GM18511 (cell line): ENCODE data around the gene SLC5A11.

Source experiments
- ATAC-seq: cut with Tn5 transposase; IDR thresholded peaks from one replicate; pipeline ENCODE4 v1.9.1; 2021; ENCODE audit warnings: mild to moderate bottlenecking, moderate library complexity; ENCODE audit not compliant: unreplicated experiment

Gene SLC5A11

DNA sequence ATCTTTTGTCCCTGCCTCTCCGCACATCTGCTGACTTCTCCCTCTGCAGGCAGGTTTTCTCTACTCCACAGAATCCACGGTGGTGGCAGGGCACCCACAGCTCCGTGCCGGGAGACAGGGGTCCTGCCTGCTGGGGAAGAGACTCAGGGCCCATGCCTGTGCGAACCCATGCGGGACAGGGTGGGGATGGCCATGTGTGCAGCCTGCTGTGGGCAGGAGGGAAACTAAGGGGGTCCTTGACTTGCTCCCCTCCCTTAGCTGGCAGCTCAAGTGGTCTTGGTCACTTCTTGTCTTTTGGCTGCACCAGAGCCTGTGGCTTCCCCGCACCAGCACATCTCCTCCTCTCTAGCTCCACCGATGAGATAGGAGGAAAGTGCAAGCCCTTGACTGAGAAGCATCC, 69.8 kb downstream of the SLC5A11 start:
- ATAC-seq, result no peak

DNA sequence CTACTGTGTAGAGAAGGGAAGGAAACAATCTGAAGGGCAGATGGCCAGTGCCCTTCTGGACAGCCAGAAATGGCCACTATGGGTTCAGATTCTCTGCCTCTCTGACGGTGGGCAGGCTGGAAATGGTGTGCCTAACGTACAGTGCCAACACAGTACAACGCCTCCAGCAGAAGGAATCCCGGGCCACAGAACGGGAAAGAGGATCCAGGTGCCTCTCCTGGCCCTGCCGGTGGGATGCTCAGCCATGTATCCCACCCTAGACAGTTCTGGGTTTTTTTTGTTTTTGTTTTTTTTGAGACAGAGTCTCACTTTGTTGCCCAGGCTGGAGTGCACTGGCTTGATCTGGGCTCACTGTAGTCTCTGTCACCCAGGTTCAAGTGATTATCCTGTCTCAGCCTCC, 71.5 kb downstream of the SLC5A11 start:
- no peak for ATAC-seq

DNA sequence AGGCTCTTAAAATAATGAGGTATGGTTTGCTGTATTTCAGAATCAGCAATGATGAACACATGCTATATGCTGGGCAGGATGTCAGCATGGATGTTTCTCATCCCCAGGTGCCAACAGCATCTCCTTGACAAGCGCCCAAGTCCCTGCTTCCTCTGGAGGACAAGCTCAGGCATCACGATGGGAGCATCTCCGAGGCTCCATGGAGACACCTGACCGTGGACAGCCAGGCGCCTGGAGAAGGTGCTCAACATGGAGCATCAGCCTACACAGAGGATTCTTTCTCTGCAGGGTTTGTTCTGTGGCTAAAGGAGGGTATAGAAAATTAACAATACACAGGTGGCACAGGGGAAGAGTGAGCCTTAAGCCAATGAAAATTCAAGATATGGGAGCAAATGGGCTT, 72.1 kb downstream of the SLC5A11 start:
- no peak for ATAC-seq

DNA sequence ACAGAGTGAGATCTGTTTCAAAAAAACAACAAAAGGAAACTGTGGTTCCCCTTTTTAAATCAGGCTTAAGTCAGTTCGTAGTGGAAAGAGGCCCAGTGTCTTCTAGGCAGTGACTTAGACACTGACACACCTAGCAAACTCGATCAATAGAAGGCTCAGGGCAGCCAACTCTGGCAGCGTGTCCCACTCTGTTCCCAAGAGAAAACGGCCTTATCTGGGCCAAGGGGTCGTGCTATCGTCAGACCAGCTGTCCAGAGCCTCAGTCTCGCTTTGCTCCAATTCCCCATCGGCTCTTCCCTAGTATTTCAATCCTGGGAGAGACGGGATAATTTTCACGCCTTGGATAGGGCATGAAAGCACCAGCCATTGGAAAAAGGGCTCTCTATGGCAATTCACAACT, 72.9 kb downstream of the SLC5A11 start:
- no peak for ATAC-seq

DNA sequence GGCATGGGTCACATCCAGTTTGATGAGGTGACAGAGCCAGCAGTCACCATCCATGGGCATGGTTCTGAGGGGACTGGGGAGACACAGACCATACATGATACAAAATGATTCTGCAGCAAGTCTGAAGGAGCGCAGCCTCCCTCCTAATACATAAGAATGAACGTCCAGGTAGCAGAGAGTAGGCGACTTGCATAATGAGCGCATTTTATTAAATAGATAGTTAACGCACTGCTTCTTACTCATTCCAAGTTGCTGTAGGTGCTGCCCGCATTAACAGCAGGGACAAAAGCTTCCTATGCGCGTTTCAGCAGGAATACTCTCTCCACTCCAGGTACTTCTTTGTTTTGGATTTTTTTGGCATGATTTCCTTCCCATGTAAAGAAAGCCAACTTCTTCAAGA, 73.8 kb downstream of the SLC5A11 start:
- ATAC-seq, result no peak

DNA sequence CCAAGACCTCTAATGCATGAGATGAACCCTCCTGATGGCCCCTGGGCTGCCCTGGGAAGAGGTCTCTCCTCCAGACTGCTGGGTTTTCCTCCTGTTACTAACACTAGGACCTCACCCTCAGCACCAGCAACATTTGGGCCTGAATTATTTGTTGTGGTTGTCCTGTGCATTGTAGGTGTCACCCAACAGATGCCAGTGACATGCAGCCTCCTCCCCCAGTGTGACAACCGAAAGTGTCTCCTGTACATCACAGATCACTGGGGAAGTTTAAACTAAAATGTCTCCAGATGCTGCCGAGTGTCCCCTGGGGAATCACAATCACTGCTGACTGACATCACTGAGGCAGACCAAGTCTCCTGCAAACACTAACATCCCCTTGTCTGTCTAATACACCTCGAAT, 74.8 kb downstream of the SLC5A11 start:
- no peak for ATAC-seq

DNA sequence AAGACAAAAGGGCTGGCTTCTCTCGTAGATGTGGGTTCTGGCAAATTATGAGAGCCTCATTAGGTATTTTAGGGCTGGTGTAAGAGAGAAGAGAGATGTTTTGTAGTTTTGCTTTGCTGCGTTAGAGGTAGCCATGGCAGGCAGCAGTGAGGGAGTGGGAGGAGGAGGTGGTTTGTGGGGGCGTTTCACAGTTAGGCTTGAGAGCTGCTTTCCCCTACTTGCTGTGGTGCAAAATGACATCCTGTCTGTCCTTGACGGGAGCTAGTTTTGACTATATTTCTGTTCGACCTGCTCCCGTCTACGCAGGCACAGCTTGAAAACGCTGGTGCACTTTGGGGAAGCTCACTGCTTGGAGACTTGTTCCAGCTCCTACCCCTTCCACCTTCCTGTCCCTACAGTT, 75.5 kb downstream of the SLC5A11 start:
- ATAC-seq, result no peak

DNA sequence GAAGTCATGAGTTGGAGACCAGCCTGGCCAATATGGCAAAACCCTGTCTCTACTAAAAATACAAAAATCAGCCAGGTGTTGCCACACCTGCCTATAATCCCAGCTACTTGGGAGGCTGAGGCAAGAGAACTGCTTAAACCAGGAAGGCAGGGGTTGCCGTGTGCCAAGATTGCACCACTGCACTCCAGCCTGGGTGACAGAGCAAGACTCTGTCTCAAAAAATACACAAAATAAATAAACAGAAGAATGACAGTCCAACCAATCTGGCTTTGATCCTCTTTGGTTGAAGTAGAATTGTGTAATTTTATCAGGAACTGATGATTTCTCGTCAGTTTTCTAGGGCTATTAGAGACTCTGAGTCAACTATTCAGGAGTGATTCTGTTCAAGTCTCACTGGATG, 79.4 kb downstream of the SLC5A11 start:
- ATAC-seq, result no peak

DNA sequence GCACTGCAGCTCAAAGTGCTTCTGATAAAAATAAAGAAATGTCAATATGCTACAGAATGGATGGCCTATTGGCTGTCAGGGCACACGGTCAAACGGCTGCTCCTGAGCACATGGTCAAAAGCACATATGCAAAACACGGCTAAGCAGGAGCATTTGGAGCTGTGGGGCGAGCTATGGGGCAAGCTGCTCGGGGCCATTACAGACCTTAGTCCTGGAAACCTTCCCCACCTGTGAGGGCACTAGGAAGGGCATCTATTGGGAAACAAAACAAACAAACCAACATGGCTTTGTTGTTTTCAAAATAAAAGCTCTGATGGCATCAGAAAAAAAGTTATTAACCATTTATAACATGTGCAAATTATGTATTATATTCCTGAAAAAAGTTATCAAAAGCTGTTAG, 83.6 kb downstream of the SLC5A11 start:
- no peak for ATAC-seq

DNA sequence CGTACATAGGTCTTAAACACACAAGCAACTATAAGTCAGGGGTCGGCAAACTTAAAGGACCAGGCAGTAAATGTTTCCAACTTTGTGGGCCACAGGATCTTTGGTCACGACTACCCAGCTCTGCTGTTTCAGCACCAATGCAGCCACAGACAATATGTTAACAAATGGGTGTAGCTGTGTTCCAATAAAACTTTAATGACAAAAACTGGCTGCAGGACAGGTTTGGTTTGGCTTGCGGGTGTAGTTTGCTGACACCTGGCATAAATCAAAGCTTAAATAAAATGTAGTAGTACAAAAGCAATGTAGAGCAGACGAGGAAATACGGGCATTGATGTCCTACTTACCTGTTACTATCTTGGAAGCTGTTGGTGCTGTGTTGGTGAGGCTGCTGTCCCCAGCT, 84.7 kb downstream of the SLC5A11 start:
- no peak for ATAC-seq

DNA sequence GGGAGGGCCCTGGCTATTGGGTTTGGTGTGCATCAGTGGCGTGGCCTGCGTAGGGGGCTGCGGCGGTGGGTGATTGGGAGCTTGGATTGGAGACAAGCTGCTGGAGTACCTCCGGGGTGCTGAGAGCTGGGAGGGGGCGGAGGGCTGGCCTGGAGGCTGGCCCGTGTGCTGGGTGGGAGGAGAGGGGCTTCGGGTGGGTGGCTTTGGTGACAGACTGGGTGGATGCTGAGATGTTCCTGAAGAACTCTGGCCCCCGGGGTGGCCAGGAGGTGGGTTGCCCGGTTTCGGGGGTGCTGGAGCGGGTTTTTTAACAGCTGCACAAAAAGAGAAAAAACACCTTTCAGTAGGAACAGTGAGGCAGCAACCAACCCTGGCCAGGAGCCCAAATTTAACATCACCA, 85.3 kb downstream of the SLC5A11 start:
- ATAC-seq, result no peak

DNA sequence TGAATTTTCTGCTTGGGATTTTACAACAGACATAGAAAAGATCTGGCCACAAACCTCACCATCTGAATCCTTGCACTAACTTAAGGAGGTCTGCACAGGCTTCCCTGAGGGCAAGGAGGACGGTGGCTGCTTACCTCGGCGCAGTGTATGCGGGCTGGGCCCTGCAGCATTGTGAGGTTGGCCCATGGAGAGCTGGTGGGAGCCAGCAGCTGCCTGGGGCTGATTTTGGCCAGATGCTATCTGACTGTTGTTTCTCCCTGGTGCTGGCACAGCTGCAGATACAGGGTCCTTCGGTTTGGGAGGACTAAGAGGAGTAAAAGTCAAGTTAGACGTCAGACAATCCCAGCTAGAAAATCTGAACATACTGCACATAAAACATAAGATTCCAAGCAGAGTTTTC, 89.6 kb downstream of the SLC5A11 start:
- no peak for ATAC-seq

DNA sequence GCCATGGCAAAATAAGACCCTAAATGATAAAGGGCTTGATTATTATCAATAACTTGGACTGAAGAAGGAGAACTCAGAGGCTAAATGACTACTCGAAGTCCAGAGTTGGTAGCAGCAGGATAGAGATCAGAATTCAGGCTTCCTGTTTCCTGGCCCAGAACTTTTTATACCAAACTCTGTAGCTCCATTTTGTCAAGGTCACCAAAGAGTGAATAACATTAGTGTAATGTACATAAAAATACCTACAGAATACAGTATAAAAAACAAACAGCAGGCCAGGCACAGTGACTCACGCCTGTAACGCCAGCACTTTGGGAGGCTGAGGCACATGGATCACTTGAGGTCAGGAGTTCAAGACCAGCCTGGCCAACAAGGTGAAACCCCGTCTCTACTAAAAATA, 90.4 kb downstream of the SLC5A11 start:
- ATAC-seq, result no peak

DNA sequence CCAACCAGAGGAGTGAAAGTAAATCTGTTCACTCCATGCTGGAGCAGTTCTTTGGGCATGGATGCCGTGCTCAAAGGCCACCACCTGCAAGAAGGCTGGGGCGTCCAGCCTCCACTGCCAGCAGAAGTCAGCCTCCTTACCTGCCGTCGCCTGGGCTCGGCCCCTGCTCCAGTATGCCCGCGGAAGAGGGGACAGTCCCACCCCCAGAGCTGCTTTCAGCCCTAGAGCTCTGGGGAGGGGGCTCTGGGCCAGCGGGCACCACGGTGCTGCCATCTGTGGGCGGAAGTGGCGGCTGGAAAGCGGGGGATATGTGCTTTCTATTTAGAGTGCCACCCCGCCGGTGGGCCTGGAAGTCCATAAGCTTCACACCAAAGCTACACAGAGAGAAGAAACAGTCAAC, 93.5 kb downstream of the SLC5A11 start:
- ATAC-seq, result no peak

DNA sequence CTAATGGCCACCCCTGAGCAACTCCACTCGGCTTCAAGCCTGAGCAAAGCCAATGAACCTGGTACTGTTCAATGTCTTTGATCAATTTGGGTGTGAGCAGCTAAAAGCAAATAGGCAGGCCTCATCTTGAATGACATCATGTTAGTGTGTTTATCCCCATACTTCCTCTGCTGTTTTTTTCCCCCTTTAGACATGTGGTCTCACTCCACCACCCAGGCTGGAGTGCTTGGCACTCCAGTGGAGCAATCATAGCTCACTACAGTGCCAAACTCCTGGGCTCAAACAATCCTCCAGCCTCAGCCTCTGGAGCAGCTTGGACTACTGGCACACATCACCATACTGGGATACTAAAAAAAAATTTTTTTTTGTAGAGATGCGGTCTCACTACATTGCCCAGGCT, 94.0 kb downstream of the SLC5A11 start:
- ATAC-seq, result no peak

DNA sequence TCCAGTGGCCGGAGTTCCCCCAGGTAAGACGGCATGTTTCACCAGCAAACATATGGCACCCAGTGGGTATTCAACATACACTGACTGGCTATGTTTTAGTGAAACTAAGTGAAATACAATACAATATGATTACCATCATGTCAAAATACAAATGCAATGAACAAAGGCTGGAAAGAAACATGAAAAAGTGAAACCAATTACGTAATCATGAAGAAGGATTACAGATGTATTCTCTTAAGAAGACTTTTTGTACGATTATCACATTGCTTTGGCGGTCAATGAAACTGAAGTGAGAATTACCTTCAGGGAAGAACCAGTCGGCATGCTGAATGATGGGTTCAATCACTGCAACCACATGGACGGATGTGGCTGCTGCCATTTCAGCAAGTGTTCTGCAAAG, 97.7 kb downstream of the SLC5A11 start:
- no peak for ATAC-seq

DNA sequence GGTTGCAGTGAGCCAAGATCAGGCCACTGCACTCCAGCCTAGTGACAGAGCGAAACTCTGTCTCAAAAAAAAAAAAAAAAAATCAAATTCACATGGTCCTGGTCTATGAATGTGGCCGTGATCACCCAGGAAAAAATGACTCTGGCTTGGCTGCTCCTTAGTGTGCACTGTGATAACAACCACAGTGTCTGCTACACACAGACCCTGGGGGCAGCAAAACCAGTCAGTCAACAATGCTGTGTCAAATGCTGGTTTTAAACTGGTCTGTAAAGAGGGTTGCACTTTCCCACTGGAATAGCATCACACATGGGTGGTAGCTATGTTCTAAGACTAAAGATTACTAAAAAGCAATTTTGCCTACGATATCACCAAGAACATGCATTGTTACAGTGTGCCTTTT, 98.4 kb downstream of the SLC5A11 start:
- ATAC-seq, result no peak

DNA sequence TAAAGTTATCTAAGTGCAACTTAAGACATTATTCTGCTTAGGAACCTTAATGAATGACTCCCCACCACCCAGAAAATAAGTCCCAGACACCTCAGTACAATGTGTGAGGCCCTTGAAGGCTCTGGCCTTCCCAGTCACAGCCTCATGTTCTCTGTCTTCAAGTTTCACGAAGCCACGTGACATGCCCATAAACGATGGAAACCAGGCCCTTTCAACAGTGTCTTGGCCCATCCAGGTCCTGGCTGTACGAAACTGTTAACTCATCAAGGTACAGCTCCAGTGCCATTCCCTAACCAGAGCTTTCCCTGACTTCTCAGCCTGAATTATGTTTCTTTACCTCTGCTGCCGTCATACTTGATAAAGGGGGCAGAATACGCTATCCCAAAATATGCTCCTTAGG, 100.4 kb downstream of the SLC5A11 start:
- ATAC-seq, result no peak

DNA sequence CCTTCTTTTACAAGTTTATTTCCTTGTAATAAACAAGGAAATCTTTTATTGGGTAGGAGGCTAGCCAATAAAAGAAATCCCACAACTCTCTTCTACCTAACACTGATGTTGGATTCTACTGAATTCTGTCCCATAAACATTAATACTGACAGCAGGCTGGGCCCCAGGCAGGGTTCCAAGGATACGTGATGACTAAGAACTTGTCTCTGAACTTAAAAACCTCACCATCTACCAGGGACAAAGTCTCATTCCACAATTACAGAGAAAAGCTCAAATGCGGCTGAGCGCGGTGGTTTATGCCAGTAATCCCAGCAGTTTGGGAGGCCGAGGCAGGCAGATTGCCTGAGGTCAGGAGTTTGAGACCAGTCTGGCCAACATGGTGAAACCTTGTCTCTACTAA, 104.5 kb downstream of the SLC5A11 start:
- ATAC-seq, result no peak

DNA sequence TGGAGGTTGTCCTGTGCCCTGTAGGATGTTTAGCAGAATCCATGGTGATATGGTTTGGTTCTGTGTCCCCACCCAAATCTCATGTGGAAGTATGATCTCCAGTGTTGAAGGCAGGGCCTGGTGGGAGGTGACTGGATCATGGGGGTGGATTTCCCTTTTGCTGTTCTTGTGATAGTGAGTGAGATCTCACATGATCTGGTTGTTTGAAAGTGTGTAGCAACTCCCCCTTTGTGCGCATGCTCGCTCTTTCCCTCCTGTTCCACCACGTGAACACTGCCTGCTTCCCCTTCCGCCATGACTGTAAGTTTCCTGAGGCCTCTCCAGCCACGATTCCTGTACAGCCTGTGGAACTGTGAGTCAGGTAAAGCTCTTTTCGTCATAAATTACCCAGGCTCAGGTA, 107.5 kb downstream of the SLC5A11 start:
- no peak for ATAC-seq

DNA sequence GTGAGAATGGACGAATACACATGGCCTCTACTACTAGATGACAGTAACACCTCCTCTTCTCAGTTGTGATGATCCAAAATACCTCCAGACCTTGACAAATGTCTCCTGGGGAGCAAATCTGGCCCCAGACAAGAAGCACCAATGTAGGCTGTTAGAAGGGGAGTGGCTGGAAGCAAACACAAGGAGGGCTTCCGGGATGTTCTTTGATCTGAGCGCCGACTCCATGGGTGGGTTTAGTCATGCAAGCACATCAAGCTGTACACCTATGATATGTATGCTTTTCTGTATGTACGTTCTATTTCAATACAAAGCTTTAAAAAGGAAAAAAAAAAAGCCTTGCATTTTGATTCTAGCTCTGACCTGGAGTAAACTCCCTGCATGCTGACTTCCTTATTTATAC, 108.0 kb downstream of the SLC5A11 start:
- no peak for ATAC-seq

DNA sequence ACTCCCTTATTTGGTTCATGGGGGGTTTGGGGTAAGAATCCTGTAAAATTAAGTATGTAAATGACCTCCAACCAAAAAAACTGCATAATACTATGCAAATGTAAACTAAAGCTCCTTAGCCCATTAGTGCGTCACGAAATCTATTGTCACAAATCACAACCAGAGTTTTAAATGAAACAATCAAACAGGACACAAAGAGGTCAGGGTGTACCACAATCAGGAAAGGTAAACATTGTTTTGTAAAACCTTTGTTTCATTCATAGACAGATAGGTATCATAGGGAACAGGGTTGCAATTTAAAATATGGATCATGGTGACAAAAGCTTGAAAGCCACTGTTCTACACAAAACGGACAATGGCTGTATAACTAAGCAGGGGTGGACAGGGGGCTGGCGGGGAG, 108.4 kb downstream of the SLC5A11 start:
- no peak for ATAC-seq

DNA sequence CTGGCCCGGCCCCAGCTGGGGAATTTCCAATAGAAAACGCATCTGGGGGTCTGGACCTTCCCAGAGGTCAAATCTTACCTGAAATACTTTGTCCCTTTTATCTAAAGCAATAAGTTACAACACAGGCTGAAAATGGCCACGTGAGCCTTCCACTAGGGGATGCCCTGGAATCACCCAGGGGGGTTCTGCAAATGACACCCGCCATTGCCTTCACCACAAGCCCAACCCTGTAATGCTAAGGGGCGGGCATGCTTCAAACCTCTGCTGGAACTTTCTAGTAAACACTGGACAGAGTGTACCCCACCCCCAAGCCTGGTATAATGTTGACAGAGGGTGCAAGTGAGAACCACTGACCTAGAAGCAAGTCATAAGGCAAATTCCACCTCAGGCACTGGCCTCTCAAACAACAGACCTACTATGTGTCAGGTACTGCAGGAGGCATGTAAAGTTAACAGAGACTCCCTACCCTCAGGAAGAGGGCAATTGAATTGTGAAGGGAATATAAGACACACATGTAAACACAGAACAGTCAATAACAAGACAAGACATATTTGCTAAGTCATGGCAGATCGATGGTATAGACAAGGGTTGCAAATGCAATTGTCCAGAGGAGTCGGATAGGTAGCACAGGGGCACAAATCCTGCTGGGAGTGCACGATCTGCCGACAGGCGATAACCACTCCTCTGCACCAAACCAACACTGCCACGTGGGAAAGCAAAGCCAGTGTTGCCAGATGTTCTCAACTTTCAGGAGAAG, 110.4 kb downstream of the SLC5A11 start:
- no peak for ATAC-seq
